ENCODE results near the gene TCEA2. TPM values are rescaled to one million over a fixed set of nuclear protein-coding genes. Genes with fewer than 3 reads are reported as not detected.

The TCEA2 gene
- total RNA-seq, 2 donors from 2014 or later, result 21.9 to 79.3 TPM

- H3K27ac Mint-ChIP-seq, result no peak overlapping the region
- no peak for ATAC-seq
- DNase-seq (ENCODE audit: low spot score in 2 of 2), result no peak
- H3K9me3 Mint-ChIP-seq, result peaks cover 2% of the 10 kb centered on the region in 2 donors
- H3K36me3 Mint-ChIP-seq, result no peaks in the 10 kb centered on the region
These were observed 28.8 kb downstream of the TCEA2 start for GRCh38 chr20:64091770-64092169.

DNA sequence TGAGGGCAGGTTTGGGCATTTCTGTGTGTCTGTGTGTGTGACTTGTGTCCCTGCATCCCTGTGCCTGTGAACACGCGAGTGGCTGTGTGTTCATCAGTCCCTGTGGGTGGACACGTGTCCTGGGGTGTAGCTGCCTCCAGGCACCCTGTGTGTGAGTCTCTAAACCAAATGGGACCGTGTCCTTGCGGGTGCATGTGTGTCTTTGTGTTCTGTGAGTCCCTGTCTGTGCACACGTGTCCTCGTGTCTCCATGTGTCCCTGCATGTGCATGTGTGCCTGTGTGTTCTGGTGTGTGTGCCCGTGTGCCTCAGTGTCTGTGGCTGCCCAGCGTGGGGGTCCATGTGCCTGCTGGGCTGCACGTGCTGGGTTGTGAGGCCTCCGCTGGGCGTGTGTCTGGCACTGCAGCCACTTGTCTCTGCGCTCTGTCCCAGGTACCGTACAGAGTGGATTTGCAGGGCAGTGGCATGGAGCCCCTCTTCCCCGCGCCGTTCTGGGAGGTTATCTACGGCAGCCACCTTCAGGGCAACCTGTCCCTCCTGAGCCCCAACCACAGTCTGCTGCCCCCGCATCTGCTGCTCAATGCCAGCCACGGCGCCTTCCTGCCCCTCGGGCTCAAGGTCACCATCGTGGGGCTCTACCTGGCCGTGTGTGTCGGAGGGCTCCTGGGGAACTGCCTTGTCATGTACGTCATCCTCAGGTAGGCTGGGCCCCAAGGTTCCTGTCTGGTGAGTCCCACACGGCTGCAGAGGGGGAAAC is 29.4 kb downstream of the TCEA2 start:
- Mint-ChIP-seq H3K36me3 (no peaks in the 10 kb centered on the region), H3K9me3 (peaks cover 5% of the 10 kb centered on the region in 2 donors), H3K27ac (no peak overlapping the region)
- no peak for DNase-seq (ENCODE audit: low spot score in 2 of 2)
- peak in 1 of 2 donors; percentile 46 for ATAC-seq

DNA sequence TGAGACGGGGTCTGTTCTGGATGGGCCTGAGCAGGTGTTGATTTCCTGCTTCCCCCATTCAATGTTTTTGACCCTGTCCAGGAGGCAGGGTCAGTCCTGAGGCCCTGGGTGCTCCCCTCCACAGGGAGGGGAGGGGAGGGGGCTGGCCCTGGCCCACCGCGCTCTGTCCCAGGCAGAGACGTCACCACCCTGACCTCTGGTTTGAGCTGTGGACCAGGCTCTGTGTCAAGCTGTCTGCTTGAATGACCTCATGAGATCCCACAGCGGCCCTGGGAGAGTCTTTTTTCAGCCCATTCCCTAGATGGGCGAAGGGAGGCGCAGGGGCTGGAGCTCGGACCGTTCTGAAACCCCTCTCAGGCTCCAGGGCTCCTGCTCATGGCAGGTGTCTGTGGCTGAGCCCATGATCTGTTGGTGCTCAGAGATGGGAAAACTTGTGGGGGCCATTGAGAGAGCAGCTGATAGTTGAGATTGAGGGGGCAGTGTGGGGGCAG is 30.1 kb downstream of the TCEA2 start:
- peak in 1 of 2 donors; percentile 9 for ATAC-seq
- Mint-ChIP-seq H3K36me3 (no peaks in the 10 kb centered on the region), H3K27ac (peak overlapping the region in 1 of 2 donors; percentile 33), H3K9me3 (peaks cover 5% of the 10 kb centered on the region in 2 donors)
- DNase-seq (ENCODE audit: low spot score in 2 of 2), result no peak

DNA sequence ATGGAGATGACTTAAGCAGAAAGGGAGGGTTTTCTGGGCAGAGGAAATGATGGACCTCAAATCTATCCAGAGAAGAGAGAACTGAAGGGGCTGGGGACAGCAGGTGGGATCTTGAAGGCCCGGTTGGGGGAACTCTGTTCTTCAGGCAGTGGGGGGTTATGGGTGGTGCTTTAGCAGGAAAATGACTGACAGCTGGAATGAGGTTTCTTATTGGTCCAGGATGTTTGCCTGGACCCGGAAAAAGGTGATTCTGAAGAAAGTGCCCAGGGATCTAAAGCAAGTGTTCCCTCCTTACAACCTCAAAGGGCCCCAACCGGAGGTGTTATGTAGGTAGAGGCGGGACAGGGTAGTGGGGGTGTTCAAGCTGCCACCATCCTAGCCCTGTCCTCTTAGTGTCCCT is 32.5 kb downstream of the TCEA2 start:
- DNase-seq (ENCODE audit: low spot score in 2 of 2) (no peak), ATAC-seq (no peak)
- no peak overlapping the region for H3K27ac Mint-ChIP-seq
- H3K36me3 Mint-ChIP-seq, result no peaks in the 10 kb centered on the region
- H3K9me3 Mint-ChIP-seq, result peaks cover 5% of the 10 kb centered on the region in 2 donors

- no peak for DNase-seq (ENCODE audit: low spot score in 2 of 2)
- peak; percentile 54 to 56 for ATAC-seq
- H3K9me3 Mint-ChIP-seq, result peaks cover 5% of the 10 kb centered on the region in 2 donors
- no peak overlapping the region for H3K27ac Mint-ChIP-seq
- no peaks in the 10 kb centered on the region for H3K36me3 Mint-ChIP-seq
These were observed 32.9 kb downstream of the TCEA2 start for GRCh38 chr20:64095927-64096326.

DNA sequence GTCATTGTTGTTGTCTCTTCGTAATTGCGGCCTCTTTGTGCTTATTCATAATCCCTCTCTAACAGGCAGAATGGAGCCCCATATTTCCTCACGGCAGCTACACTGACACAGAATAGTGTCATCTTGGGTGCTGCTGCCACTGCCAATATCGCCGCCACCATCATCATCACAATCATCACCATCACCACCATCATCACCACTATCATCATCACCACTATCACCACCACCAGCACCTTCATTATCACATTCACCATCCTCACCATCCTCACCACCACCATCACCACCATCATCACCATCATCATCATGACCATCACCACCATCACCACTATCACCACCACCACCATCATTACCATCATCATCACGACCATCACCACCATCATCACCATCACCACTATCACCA is 33.5 kb downstream of the TCEA2 start:
- Mint-ChIP-seq H3K9me3 (peaks cover 5% of the 10 kb centered on the region in 2 donors), H3K27ac (no peak overlapping the region), H3K36me3 (no peaks in the 10 kb centered on the region)
- ATAC-seq (no peak), DNase-seq (ENCODE audit: low spot score in 2 of 2) (no peak)

- no peak for DNase-seq (ENCODE audit: low spot score in 2 of 2)
- Mint-ChIP-seq H3K9me3 (peaks cover 5% of the 10 kb centered on the region in 2 donors), H3K27ac (no peak overlapping the region), H3K36me3 (no peaks in the 10 kb centered on the region)
- ATAC-seq, result no peak
These were observed 35.5 kb downstream of the TCEA2 start for GRCh38 chr20:64098471-64099013.

- ATAC-seq, result no peak
- no peak for DNase-seq (ENCODE audit: low spot score in 2 of 2)
- no peaks in the 10 kb centered on the region for H3K36me3 Mint-ChIP-seq
- peaks cover 5% of the 10 kb centered on the region in 2 donors for H3K9me3 Mint-ChIP-seq
- no peak overlapping the region for H3K27ac Mint-ChIP-seq
These were observed 36.2 kb downstream of the TCEA2 start for GRCh38 chr20:64099086-64099786.

DNA sequence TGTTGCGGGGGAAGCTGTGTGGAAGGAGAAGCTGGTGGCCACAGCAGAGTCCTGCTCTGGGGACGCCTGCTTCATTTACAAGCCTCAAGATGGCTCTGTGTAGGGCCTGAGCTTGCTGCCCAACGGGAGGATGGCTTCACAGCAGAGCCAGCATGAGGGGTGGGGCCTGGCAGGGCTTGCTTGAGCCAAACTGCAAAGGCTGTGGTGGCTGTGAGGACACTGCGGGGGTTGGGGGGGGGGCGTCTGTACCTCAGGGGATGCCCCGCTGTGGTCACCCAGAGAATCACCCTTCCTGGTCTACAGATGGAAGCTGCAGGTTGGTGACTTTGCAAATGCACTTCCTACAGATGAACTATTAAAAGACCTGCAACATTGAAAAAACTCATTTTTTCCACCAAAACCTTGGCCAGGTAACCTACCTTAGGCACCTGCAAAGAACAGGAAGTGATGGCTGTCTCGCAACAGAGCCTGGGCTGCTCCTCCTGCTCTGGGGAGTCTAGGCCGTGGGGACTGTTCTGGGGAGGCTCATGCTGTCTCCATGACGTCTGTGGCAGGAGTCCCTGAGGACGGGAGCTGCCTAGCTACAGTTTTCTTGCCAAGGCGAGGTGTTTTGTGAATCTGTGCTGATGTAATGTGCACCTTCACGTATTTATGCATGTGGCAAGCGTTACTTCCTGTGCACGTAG is 37.0 kb downstream of the TCEA2 start:
- H3K27ac Mint-ChIP-seq, result no peak overlapping the region
- no peak for DNase-seq (ENCODE audit: low spot score in 2 of 2)
- peaks cover 5% of the 10 kb centered on the region in 2 donors for H3K9me3 Mint-ChIP-seq
- no peaks in the 10 kb centered on the region for H3K36me3 Mint-ChIP-seq
- no peak for ATAC-seq

- ATAC-seq, result no peak
- Mint-ChIP-seq H3K27ac (no peak overlapping the region), H3K9me3 (peaks cover 5% of the 10 kb centered on the region in 2 donors), H3K36me3 (no peaks in the 10 kb centered on the region)
- no peak for DNase-seq (ENCODE audit: low spot score in 2 of 2)
These were observed 37.5 kb downstream of the TCEA2 start for GRCh38 chr20:64100566-64100888.

DNA sequence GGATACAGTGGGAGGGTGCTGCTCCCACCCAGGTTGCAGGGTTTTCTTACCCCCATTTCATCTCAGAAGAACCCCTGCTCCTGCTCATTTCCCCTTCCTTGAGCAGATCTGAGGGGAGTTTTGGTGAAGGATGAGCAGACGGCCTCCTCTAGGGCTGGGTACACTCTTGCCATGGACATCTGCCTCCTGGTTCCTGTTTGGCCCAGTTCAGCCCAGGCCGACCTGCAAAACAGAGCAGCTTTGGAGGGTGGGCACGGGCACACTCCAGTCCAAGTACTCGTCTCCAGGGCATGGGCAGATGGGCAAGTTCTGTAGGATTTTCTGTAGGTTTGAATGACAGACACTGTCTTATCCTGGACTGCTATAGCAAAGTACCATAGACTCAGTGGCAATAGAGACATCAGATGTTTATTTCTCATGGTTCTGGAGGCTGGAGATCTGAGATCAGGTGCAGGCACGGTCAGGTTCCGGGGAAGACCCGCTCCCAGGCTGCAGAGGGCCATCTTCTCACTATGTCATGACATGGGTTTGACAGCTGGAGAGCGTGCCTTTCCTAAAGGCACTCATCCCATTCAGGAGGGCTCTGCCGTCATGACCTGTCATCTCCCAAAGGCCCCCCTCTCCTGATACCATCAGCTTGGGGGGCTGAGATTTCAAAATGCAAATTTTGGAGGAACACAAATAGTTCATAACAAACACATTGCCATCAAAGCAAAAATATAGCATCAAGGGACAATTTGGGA is 38.1 kb downstream of the TCEA2 start:
- Mint-ChIP-seq H3K27ac (no peak overlapping the region), H3K9me3 (peaks cover 5% of the 10 kb centered on the region in 2 donors), H3K36me3 (no peaks in the 10 kb centered on the region)
- no peak for ATAC-seq
- no peak for DNase-seq (ENCODE audit: low spot score in 2 of 2)

GRCh38 chr20:64101731-64102621 is 39.0 kb downstream of the TCEA2 start:
- H3K9me3 Mint-ChIP-seq, result peaks cover under 1 to 1% of the 10 kb centered on the region in 2 donors
- no peaks in the 10 kb centered on the region for H3K36me3 Mint-ChIP-seq
- DNase-seq (ENCODE audit: low spot score in 2 of 2) (peak; percentile 49 to 91), ATAC-seq (peak; percentile 77 to 93)
- no peak overlapping the region for H3K27ac Mint-ChIP-seq

DNA sequence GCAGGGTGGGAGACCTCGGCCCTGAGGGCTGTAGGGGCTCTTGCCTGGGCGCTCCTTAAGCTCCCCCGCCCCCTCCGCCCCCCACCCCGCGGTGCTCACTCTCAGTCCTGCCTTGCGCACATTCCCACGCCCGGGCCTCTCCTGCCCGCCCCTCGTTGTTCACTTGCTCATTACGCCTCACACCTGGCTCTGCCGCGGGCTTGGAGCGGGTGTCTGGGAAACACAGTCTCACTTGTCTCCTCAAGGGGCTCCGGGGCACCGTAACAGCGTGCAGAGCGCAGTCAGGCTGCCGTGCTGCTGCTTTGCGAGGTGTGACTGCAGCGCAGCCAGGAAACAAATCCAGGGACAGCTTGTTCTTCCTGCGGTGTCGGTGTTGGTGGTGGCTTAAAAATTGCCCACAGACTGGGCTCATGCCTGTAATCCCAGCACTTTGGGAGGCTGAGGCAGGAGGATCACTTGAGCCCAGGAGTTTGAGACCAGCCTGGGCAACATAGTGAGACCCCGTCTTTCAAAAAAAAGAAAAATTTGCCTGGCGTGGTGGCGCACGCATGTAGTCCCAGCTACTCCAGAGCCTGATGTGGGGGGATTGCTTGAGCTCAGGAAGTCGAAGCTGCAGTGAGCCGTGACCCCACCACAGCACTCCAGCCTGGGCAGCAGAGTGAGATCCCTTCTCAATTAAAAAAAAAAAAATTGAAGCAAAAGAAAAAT is 39.8 kb downstream of the TCEA2 start:
- H3K27ac Mint-ChIP-seq, result no peak overlapping the region
- no peaks in the 10 kb centered on the region for H3K9me3 Mint-ChIP-seq
- ATAC-seq, result no peak
- H3K36me3 Mint-ChIP-seq, result no peaks in the 10 kb centered on the region
- peak in 1 of 2 donors; percentile 41 for DNase-seq (ENCODE audit: low spot score in 2 of 2)

GRCh38 chr20:64103871-64104666 is 41.1 kb downstream of the TCEA2 start:
- no peak overlapping the region for H3K27ac Mint-ChIP-seq
- ATAC-seq (no peak), DNase-seq (ENCODE audit: low spot score in 2 of 2) (peak; percentile 2 to 51)
- no peaks in the 10 kb centered on the region for H3K36me3 Mint-ChIP-seq
- no peaks in the 10 kb centered on the region for H3K9me3 Mint-ChIP-seq
